ENCODE measurements around the gene NUP93.
"Not testable (repeated sequence)": the region's sequence is repeated elsewhere in the genome, so short reads cannot be mapped to it uniquely, and the experiment has no call there.

Gene NUP93

DNA sequence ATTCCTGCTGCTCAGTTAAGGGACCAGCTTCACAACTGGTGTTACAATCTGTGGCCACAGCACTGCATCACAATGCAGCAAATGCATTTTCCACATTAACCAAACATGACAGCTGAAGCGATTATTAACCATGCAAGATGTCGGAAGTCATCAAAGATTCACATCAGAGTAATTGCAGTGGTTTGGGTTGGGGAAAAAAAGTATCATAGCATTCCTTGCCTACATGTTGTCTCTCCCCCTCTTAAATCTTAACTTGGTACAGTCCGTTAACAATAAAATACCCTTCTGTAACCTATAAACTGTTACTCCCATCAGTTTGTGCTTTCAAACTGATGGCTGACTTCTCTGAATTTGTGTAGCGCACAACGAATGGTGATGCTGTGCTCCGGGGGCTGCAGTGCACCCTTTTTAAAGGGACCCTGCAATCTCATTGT lies 51.6 kb downstream of the NUP93 start:
- DNase-seq: no peak

DNA sequence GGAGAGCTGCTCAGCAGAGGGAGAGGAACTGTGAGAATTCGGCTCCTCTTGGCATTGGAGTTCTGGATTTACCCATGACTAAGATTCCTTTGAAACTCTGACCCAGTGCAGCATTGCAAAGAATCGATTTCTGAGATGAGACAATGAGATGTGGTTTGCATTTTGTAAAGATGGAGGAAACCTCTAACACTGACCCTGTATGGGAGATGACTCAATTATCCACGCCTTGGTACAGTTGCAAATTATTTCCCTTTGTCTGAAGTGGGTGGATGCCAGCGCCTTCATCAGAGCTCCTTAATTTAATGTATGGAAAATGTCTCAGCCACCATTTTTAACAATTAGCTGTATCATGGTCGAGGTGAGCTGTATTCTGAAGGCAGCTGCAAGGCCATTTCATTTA lies 53.4 kb downstream of the NUP93 start:
- DNase-seq: no peak

DNA sequence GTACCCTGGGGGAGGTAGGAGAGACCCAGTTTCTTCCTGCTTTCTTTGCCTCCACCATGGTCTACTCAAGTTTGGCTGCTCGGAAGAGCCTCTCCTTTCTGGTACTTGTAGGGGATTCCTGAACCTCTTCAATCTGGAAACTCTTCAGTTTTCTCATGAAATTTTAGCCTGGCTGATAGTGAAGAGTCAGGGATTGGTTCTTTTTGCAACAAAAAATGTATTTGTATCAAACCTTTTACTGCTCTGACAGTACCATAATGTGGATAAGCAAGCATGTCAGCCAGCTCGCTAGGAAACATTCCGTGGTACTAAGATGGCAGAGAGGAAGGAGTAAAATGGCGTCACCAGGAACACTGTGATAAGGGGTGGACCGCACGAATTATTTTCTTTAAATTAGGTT lies 55.4 kb downstream of the NUP93 start:
- no peak for DNase-seq

DNA sequence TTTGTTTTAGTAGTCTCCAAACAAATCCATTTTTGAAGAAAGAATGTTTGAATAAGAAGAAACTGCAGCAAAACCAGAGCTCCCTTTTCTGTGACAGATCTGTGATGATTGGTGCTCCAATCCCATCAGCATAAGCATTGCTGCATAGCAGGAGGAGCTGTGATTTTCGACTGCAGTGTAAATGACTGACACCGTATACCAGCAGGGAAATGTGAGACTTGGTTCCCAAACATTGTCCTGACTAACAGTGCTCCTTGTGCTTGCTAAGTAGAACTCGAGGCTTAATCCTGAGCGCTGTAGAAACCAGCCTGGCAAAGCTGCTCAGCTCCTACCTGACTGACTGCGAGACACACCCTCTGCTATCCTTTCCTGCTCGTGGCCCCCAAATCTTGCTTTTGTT lies 57.2 kb downstream of the NUP93 start:
- no peak for DNase-seq

- no peak for DNase-seq
Measured at GRCh38 chr16:56788435-56788834, 58.5 kb downstream of the NUP93 start.

GRCh38 chr16:56789360-56789759 lies 59.4 kb downstream of the NUP93 start:
- peak; percentile 19 for DNase-seq

DNA sequence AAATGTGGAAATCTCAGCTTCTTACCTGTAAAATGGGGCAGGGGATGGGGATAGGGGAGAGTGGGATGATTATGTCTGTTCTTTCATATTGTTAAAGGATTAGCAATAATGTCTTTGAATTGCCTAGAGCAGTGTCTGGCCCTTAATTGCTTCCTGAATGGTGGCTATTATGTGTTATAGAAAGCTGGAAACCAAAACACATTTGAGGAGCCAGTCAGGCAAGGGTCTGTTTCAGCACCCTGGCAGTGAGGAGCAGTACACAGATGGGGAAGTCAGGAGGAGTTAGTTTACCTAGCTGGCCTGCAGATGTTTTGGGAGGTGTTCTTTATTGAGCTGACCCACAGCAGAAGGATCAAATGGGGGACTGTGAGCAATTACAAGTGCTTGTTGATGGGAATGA lies 63.0 kb downstream of the NUP93 start:
- DNase-seq: no peak

- DNase-seq: peak; percentile 11
Measured at GRCh38 chr16:56793492-56793891, 63.6 kb downstream of the NUP93 start.

GRCh38 chr16:56795011-56795410 lies 65.1 kb downstream of the NUP93 start:
- DNase-seq: no peak

- not testable (repeated sequence) for DNase-seq
Measured at GRCh38 chr16:56797038-56797437, 67.1 kb downstream of the NUP93 start.

DNA sequence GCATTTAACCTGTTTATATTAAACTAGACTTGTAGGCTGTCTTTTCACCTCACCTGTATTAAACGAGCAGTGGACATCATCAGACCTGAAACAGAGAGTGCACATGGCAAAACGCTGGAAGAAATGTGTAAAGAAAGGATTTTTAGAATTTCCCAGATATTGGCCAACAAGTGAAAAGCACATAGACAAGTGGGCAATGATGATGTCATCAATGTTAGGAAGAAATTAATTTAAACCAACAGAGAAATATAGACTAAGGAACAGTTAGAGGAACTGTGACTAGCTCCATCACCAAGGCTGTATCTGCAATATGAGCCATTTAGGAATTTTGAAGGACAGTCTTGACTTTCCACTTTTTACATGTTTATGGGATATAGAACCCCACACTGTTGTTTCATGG lies 67.9 kb downstream of the NUP93 start:
- DNase-seq: no peak

GRCh38 chr16:56798955-56799354 lies 69.0 kb downstream of the NUP93 start:
- no peak for DNase-seq

GRCh38 chr16:56800355-56800754 lies 70.4 kb downstream of the NUP93 start:
- DNase-seq: no peak

DNA sequence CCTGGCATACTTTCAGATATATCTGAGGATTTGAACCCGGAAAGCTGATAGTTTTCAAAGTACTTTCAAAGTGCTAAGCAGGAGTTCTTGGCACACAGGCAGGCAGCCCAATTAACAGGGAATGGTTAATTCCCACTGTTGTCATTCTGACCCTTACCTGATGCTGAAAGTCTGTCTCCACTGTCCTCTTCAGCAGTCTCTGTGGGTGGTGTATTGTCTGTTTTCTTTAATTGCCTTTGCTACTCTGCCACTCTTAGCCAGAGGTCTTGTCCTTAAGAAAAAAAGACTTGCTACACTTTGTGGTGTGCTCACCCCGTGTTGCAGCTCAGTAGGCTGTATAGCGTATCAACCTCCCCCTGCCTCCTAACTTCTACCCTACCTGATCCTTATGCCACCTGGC lies 71.8 kb downstream of the NUP93 start:
- no peak for DNase-seq

GRCh38 chr16:56807011-56807675 lies 77.2 kb downstream of the NUP93 start:
- DNase-seq: no peak

DNA sequence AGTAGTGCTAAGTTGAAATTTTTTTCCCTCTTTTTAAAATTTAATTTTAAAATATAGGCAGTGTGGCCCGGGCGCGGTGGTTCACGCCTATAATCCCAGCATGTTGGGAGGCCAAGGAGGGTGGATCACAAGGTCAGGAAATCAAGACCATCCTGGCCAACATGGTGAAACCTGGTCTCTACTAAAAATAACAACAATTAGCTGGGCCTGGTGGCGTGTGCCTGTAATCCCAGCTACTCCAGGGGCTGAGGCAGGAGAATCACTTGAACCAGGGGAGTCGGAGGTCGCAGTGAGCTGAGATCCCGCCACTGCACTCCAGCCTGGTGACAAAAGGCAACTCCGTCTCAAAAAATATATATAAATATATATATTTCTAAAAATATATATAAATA lies 77.7 kb downstream of the NUP93 start:
- DNase-seq: not testable (repeated sequence)

- DNase-seq: no peak
Measured at GRCh38 chr16:56810954-56811353, 81.0 kb downstream of the NUP93 start.

GRCh38 chr16:56811602-56812001 lies 81.7 kb downstream of the NUP93 start:
- DNase-seq: not testable (repeated sequence)

DNA sequence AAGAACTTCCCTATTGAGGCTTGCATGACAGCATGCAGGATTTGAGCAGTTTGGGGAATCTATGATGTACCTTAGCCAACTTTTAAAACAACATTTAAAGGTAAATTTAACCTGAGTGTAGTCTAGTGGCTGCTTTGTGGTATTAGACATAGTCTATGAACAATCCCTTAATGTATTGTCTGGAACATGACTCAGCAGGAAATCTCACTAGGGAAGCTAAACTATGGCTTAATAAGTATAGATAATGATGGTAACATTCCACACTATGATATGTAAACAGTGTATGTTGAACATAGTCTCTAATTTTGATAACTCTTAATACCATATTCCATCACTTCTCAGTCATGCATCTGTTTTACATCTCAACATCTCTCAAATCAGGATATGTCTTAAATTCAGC lies 83.0 kb downstream of the NUP93 start:
- DNase-seq: no peak

- no peak for DNase-seq
Measured at GRCh38 chr16:56814537-56815432, 84.9 kb downstream of the NUP93 start.

- DNase-seq: no peak
Measured at GRCh38 chr16:56815721-56816120, 85.8 kb downstream of the NUP93 start.

DNA sequence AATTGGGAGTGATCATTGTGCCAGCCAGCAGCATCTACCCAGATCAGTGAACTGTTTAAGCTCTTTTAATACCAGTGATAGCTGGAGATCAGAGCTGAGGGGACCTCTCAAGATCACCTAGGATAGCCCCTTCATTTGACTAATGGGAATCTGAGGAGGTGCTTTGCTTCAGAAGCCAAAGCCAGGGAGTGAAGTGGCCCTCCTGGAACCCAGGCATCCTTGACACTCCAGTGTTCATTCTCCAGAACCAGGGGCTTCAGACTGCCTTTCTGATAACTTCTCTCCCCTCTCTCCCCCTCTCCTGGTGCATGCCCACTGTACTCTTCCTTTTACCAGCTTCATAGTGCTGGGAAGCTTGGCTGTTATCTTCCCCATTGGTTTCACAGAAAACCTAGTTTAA lies 87.1 kb downstream of the NUP93 start:
- no peak for DNase-seq

DNA sequence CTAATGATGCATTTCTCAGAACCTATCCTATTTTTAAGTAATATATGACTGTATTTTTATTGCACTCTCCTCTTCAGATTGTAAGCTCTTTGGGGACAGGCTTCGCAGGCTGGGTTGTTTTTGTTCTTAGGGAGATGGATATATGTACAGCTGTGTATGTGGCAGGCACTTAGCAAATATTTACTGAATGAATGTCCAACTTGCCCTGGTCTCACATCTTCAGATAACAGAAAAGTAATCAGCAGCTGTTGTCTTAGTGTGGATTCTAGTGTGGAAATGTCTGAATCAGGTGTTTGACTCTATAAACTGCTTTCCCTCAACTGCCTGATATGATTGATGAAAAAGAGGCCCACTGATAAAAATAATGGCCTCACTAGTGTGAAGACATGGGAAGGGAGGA lies 88.0 kb downstream of the NUP93 start:
- no peak for DNase-seq

GRCh38 chr16:56823081-56823733 lies 93.3 kb downstream of the NUP93 start:
- DNase-seq: no peak

Data from CD4-positive, alpha-beta T cell treated with Interleukin-12 subunit alpha and Interleukin-12 subunit beta, for 1 hour (primary cell).